HepG2 (cell line): ENCODE data around the gene VPS25. TPM values are rescaled to one million over a fixed set of nuclear protein-coding genes. Genes with fewer than 3 reads are reported as not detected.

Source experiments
- BRCA1 ChIP-seq: sonication (generic); formaldehyde crosslinking; IDR thresholded peaks from 2 replicates; pipeline ENCODE4 v1.4.0; 2020; ENCODE audit warnings: missing genetic modification reagents
- CENPX ChIP-seq: sonication (generic); formaldehyde crosslinking; IDR thresholded peaks from 2 replicates; pipeline ENCODE4 v1.9.0; 2021; ENCODE audit warnings: mild to moderate bottlenecking, missing genetic modification reagents, moderate library complexity
- ELF1 ChIP-seq: sonication (generic); formaldehyde crosslinking; IDR thresholded peaks from 2 replicates; pipeline ENCODE4 v1.4.0; 2020; ENCODE audit warnings: missing genetic modification reagents
- FOXA3 ChIP-seq: IDR thresholded peaks from 2 replicates; pipeline ENCODE4 v1.6.1; 2016; ENCODE audit warnings: missing genetic modification reagents, missing compliant biosample characterization
- GRHL1 ChIP-seq: sonication (generic); formaldehyde crosslinking; conservative IDR thresholded peaks from 2 replicates; pipeline ENCODE4 v1.8.0; 2022; ENCODE audit warnings: missing genetic modification reagents
- IKZF5 ChIP-seq: IDR thresholded peaks from 2 replicates; pipeline ENCODE4 v1.6.1; 2018; ENCODE audit warnings: missing genetic modification reagents, mild to moderate bottlenecking, missing compliant biosample characterization
- KDM3A ChIP-seq: IDR thresholded peaks from 2 replicates; pipeline ENCODE4 v1.6.1; 2018; ENCODE audit warnings: low read depth, missing compliant biosample characterization
- NFATC3 ChIP-seq: sonication (generic); formaldehyde crosslinking; IDR thresholded peaks from 2 replicates; pipeline ENCODE4 v1.5.1; 2020; ENCODE audit warnings: mild to moderate bottlenecking, missing genetic modification reagents
- PLSCR1 ChIP-seq: sonication (generic); formaldehyde crosslinking; IDR thresholded peaks from 2 replicates; pipeline ENCODE4 v1.5.0; 2020; ENCODE audit warnings: missing genetic modification reagents, mild to moderate bottlenecking, borderline replicate concordance
- RBM39 ChIP-seq: fragments of 200-400 bp; formaldehyde crosslinking; IDR thresholded peaks from one replicate; pipeline ENCODE4 v1.6.1; 2018; ENCODE audit warnings: antibody characterized with exemption, mild to moderate bottlenecking, low read depth, low read length; ENCODE audit not compliant: poor library complexity, severe bottlenecking
- TRIM22 ChIP-seq: fragments of 450-650 bp; IDR thresholded peaks from 2 replicates; pipeline ENCODE4 v1.6.1; 2017
- ZBTB39 ChIP-seq: sonication (generic); formaldehyde crosslinking; IDR thresholded peaks from 2 replicates; pipeline ENCODE4 v1.5.0; 2020; ENCODE audit warnings: missing genetic modification reagents
- ZMAT3 ChIP-seq: sonication (generic); formaldehyde crosslinking; conservative IDR thresholded peaks from 2 replicates; pipeline ENCODE4 v1.7.0; 2021; ENCODE audit warnings: missing genetic modification reagents
- ZNF317 ChIP-seq: sonication (generic); formaldehyde crosslinking; IDR thresholded peaks from 2 replicates; pipeline ENCODE4 v1.5.0; 2020; ENCODE audit warnings: mild to moderate bottlenecking, missing genetic modification reagents
- ZNF431 ChIP-seq: sonication (generic); formaldehyde crosslinking; IDR thresholded peaks from 2 replicates; pipeline ENCODE4 v1.9.0; 2022; ENCODE audit warnings: missing genetic modification reagents, low read depth, mild to moderate bottlenecking, borderline replicate concordance
- ZNF496 ChIP-seq: sonication (generic); formaldehyde crosslinking; IDR thresholded peaks from 2 replicates; pipeline ENCODE4 v1.8.1; 2023; ENCODE audit warnings: mild to moderate bottlenecking, moderate library complexity, missing genetic modification reagents; ENCODE audit not compliant: insufficient replicate concordance
- ZNF644 ChIP-seq: IDR thresholded peaks from 2 replicates; pipeline ENCODE4 v1.6.1; 2016; ENCODE audit warnings: low read depth
- ZNF768 ChIP-seq: sonication (generic); formaldehyde crosslinking; IDR thresholded peaks from 2 replicates; pipeline ENCODE4 v1.4.0; 2020; ENCODE audit warnings: missing genetic modification reagents
- ZNF782 ChIP-seq: sonication (generic); formaldehyde crosslinking; IDR thresholded peaks from 2 replicates; pipeline ENCODE4 v1.4.0; 2020; ENCODE audit warnings: missing genetic modification reagents, mild to moderate bottlenecking, borderline replicate concordance
- ZNF784 ChIP-seq: sonication (generic); formaldehyde crosslinking; IDR thresholded peaks from 2 replicates; pipeline ENCODE4 v1.5.1; 2020; ENCODE audit warnings: missing genetic modification reagents, mild to moderate bottlenecking, borderline replicate concordance
- ZNF790 ChIP-seq: sonication (generic); formaldehyde crosslinking; IDR thresholded peaks from 2 replicates; pipeline ENCODE4 v1.8.0; 2022; ENCODE audit warnings: missing genetic modification reagents, mild to moderate bottlenecking, borderline replicate concordance
- polyA plus RNA-seq, 8 experiments: library from polyadenylated mRNA; depleted of rRNA in 3 of 8; stranded (reverse) in 7 of 8; unstranded in 1 of 8; fragments of >200 nt; fragmentation: Illumina TruSeq in 4 of 8; extraction: Trizol in 4 of 8; gene quantifications; 2 replicates each; pipeline versions ENCODE4 v1.2.1 to v1.2.3, GENCODE V29; 2011 to 2016; ENCODE audit warnings: low read depth in 4 of 8, missing spikeins in 1 of 8, mixed read lengths in 1 of 8; ENCODE audit not compliant: insufficient read depth in 1 of 8
- total RNA-seq, 5 experiments: library from RNA; depleted of rRNA; stranded (reverse); fragments of >200 nt; fragmentation: Illumina TruSeq; extraction: Trizol; gene quantifications; 2 replicates each; pipeline ENCODE4 v1.2.3, GENCODE V29; 2016; ENCODE audit warnings: low read depth in 1 of 5

VPS25 gene
- total and polyA plus RNA-seq, 2 of the 13 experiments (the other 11 are each of a cell fraction or from before 2014, with no cell fraction given), result 161 to 249 TPM

- no peak for TF ChIP-seq BRCA1 (CRISPR knock-in tag)
- TF ChIP-seq TRIM22, result no peak
- TF ChIP-seq ELF1 (CRISPR knock-in tag), result no peak
- no peak for TF ChIP-seq RBM39
- peak; percentile 54; the same call in 1 of the 2 replicates for TF ChIP-seq ZNF790 (CRISPR knock-in tag)
- no peak for TF ChIP-seq KDM3A
- no peak for TF ChIP-seq ZNF496 (CRISPR knock-in tag)
- no peak for TF ChIP-seq PLSCR1 (CRISPR knock-in tag)
- peak; percentile 64; the same call in 1 of the 2 replicates for TF ChIP-seq ZNF768 (CRISPR knock-in tag)
- TF ChIP-seq FOXA3 (CRISPR knock-in tag), result no peak
- TF ChIP-seq GRHL1, result no peak
- no peak for TF ChIP-seq NFATC3 (CRISPR knock-in tag)
- peak; percentile 2; the same call in 1 of the 2 replicates for TF ChIP-seq IKZF5 (CRISPR knock-in tag)
- TF ChIP-seq ZNF317 (CRISPR knock-in tag), result peak; percentile 73
- TF ChIP-seq ZNF782, result no peak
- no peak for TF ChIP-seq ZMAT3 (CRISPR knock-in tag)
- no peak for TF ChIP-seq ZNF644
- TF ChIP-seq ZNF431 (CRISPR knock-in tag), result 0 out of 2 replicates have a peak, but pooled peaks have one; percentile 3
- no peak for TF ChIP-seq ZBTB39 (CRISPR knock-in tag)
- TF ChIP-seq ZNF784 (CRISPR knock-in tag), result no peak
- TF ChIP-seq CENPX (CRISPR knock-in tag), result no peak
Observed at GRCh38 chr17:42780851-42781638, 7.8 kb downstream of the VPS25 start (continued).
